GM19324 (cell line): ENCODE results near the gene FMN2.

ENCODE experiments used
- ATAC-seq: cut with Tn5 transposase; IDR thresholded peaks from one replicate; pipeline ENCODE4 v1.9.1; 2021; ENCODE audit warnings: mild to moderate bottlenecking, moderate library complexity; ENCODE audit not compliant: unreplicated experiment, low FRiP score

FMN2 gene

DNA sequence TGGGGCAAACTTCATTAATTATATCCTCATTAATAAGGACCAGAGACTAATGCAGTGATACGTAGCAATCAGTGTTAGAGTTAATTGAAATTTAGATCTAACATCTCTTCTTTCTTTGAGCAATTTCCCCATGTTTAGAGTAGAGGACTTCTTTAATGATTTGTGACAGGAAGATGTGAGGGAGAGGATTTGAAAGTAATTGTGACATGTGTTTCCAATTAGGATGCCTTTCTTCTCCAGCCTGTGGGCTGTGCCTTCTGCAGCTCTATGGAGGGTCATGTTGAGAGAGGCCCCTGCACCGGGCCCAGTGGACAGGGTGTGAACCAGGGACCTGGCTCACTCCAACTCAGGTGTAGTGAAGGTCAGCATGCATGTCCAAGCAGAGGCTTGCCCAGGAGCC, 417.3 kb downstream of the FMN2 start:
- ATAC-seq = no peak

DNA sequence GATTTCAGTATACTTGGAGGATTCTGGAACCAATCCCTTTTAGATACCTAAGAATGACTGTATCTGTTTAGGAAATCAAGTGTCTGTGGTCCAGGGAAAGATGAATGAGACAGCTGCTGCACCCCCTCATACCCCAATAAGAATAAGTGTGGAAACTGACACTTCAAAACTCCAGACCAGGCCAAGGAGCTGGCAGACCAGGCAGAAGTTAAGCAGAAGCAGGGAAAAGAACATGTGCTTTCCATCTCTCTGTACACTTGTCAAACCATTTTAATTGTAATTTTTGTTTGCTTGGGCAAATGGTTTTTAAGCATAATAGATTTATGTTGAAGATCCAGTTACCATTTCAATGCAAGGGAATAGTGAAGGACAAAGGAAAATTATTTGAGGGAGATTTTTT, 420.1 kb downstream of the FMN2 start:
- no peak for ATAC-seq

DNA sequence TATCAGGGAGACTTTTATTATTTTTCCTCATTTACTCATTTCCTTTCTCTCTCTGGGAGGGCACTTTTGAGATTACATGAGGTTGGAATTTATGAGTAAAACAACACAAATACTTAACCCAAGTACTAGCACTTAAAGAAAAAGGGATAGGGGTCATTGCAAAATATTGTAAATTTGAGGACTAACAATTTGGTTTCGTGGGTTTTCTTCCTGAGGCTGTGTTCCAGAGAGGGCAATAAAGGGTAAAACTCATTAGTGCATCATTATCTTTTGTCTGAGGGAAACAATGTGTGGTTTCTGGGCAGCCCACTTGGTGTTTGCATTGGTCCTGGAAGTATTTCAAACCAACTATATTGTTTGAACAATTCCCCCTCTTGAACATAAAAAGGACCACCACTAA, 423.8 kb downstream of the FMN2 start:
- ATAC-seq = no peak

DNA sequence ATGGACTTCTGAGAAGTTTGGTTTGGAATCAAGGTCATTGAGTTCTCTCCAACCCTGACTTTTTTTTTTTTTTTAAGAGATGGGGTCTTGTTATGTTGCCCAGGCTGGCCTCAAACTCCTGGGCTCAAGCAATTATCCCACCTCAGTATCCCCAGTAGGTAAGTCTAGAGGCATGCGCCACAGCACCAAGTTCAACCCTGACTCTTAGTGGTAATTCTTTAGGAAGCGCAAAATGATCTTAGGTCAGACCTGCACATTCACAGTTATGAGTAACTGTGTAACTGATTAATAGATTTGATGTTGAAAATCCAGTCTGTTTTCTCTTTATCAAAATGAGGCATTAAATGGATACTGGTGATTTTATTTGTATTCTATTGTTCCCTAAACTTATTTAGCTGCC, 424.4 kb downstream of the FMN2 start:
- ATAC-seq = no peak

DNA sequence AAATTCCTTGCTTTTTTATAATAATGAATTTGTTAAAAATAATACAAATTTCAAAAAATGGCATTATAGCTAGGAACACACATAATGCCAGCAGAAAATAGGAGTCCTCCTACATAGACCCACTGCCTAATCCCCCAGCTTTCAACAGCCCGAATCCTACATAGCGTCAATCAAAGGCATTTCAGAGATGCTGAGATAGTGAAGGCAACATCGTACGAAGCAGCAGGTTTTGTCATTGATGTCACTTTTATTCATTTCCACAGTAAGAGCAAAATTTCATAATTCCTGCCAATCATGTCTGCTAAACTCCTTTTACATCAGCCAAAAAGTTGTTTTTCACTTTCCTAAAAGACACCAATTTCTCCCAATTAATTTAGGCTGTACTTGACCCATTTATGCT, 426.2 kb downstream of the FMN2 start:
- no peak for ATAC-seq

DNA sequence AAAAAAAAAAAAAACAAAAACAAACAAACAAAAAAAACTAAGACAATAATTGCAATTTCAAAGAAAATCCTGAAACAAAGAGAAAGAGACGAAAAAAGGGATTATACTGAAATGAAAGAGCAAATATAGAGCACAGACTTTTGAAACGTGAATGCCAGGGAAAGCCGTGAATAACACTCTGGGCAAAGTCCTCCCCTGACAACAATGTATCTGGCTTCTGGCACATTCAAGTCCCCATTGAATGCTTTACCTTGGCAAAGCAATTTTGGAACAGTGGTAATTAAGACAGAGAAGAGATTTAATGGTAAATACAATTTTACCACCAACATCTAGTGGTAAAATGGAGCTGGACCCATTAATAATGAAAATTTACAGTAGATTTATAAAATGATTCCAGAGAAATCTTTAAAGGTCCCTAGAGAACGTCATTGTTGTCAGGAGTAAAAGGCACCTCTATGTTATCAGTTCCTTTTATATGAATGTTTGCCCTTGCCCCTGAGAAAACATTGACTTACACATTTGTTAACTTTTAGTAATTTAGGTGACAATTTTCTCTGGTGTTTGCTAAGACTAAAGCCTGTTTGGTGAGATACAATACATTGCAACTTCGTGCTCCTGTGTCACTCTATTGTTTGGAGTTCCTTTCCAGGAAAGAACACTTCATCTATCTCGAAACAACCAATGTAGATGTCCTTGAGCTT, 430.6 kb downstream of the FMN2 start:
- no peak for ATAC-seq

DNA sequence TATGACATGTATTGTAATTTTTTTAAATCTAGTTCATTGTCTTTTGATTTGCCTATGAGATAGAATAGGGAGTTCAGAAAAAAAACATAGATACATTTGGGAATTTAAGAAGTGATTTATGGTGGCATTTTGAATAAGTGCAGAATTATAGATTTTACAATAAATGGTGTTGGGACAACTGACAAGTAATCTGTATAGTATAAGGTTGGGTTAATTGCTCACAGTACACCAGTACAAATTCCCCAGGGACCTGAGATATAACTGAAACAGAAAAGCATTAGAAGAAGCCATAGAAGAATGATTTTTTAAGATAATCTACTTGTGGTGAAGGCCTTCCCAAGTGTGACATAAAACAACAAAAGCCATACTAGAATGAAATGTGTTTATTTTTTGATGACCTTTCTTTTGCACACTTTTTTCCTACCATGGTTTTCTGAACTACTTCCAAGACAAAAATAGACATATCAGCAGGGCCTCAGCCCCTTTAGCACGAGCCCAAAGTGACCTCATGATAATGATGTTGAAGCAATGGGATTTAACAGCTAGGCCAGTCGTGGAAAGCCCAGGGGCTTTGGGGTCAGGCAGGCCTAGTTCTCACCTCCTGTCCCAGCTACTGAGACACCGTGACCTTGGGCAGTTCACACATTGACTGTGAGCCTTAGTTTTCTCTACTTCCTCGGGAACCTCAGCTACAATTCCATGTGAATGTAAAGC, 432.8 kb downstream of the FMN2 start:
- no peak for ATAC-seq
